ENCODE data around the gene DHRS7.

DNA sequence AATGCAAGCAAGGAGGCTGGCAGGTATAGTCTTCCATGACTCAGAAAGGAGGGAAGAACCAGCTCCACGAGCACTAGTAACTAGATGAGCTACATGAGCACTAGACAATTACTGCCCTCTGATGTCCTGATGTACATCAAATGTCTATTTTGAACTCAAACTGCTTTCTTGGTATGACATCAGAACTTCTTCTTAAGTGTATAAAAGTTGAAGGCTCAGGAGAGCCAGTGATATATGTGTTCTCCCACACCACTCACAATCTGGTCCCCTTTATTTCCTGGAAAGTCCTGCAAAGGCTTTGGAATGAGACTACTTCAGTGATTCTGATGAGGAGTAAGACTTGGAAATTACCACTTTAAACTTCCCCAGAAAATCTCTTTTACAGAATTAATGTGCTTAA, 18.5 kb upstream of the DHRS7 start:
- no peak for TF ChIP-seq POLR2A (IDR thresholded peaks at IDR 0.05)
- TF ChIP-seq, protein P1, sequence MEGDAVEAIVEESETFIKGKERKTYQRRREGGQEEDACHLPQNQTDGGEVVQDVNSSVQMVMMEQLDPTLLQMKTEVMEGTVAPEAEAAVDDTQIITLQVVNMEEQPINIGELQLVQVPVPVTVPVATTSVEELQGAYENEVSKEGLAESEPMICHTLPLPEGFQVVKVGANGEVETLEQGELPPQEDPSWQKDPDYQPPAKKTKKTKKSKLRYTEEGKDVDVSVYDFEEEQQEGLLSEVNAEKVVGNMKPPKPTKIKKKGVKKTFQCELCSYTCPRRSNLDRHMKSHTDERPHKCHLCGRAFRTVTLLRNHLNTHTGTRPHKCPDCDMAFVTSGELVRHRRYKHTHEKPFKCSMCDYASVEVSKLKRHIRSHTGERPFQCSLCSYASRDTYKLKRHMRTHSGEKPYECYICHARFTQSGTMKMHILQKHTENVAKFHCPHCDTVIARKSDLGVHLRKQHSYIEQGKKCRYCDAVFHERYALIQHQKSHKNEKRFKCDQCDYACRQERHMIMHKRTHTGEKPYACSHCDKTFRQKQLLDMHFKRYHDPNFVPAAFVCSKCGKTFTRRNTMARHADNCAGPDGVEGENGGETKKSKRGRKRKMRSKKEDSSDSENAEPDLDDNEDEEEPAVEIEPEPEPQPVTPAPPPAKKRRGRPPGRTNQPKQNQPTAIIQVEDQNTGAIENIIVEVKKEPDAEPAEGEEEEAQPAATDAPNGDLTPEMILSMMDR (IDR thresholded peaks at IDR 0.05), result no peak
